ENCODE results near the gene GRIN2C.
A peak's percentile ranks its signal among the peaks of the same experiment; 100 is the strongest.

Gene GRIN2C

DNA sequence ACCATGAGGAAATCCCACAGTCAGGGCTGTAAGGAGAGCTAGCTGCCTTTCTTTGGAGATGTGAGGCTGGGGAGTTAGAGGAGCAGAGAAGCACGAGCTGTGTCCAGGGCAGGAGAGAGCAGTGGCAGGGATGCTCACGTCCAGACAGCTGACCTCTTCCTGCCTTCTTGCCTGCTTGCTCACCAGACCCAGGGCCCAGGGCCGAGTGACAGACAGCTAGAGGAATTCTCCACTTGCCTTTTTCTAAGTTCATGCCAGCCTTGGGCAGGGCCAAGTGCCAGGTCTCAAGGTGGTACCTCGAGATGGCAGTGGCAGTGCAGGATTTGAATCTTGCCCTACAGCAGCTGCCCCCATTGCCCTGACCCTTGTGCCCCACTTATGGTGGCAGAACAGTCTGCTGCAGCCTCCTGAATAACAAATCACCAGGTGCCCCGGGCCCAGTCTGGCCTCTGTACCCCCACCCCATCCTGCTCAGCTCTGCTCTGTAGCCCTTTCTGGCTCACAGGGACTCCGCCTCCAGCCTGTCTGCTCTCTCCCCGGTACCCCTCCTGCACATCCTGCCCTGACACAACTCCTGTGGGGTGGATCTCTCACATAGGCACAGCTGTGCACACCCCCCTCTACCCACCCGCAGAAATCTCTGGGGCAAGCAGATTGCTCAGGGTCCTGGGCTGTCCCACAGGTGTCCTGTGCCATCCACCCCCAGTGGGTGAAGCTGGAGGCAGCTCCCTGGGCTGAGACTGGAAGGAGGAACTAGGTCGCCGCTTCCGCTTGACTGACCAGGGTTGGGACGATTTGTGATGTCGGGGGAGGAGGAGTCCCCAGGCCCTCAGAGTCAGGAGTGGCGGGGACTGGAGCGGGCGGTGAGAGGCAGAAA, 25.9 kb downstream of the GRIN2C start:
- Histone ChIP-seq H3K27ac (ENCODE audit: low read length) (no peak overlapping the region), H3K9ac (ENCODE audit: low read depth, low read length) (no peak overlapping the region), H3K4me3 (ENCODE audit: low read depth in 1 of 2, low read length in 2 of 2) (no peak overlapping the region), H3K27me3 (ENCODE audit: insufficient read depth, low read length, poor library complexity) (no peaks in the 10 kb centered on the region), H3K36me3 (ENCODE audit: insufficient read depth, low read length) (peaks cover 16% of the 10 kb centered on the region), H4K20me1 (ENCODE audit: insufficient read depth, low read length) (peaks cover 10% of the 10 kb centered on the region), H2AFZ (ENCODE audit: low read depth, low read length) (no peak overlapping the region), H3K9me3 (ENCODE audit: insufficient read depth, low read length, severe bottlenecking) (no peaks in the 10 kb centered on the region), H3K4me2 (ENCODE audit: insufficient read depth, low read length) (no peak overlapping the region), H3K4me1 (ENCODE audit: insufficient read depth, low read length) (no peaks in the 10 kb centered on the region), H3K79me2 (ENCODE audit: insufficient read depth, low read length) (no peaks in the 10 kb centered on the region)
- DNase-seq (peak; percentile 23), ATAC-seq (ENCODE audit: insufficient read depth, low read depth) (peak; percentile 70)
- no peak for TF ChIP-seq CTCF (IDR thresholded peaks at IDR 0.05; ENCODE audit: borderline replicate concordance, extremely low read depth, low read length, poor library complexity, severe bottlenecking)
- TF ChIP-seq EZH2 (IDR thresholded peaks at IDR 0.05; ENCODE audit: borderline replicate concordance, low read depth, low read length, severe bottlenecking): no peak

- no peak overlapping the region for H2AFZ ChIP-seq (ENCODE audit: low read depth, low read length)
- H3K36me3 ChIP-seq (ENCODE audit: insufficient read depth, low read length): peaks cover 16% of the 10 kb centered on the region
- DNase-seq (no peak), ATAC-seq (ENCODE audit: insufficient read depth, low read depth) (no peak)
- H3K9ac ChIP-seq (ENCODE audit: low read depth, low read length): no peak overlapping the region
- no peaks in the 10 kb centered on the region for H3K9me3 ChIP-seq (ENCODE audit: insufficient read depth, low read length, severe bottlenecking)
- H3K79me2 ChIP-seq (ENCODE audit: insufficient read depth, low read length): no peaks in the 10 kb centered on the region
- H3K27ac ChIP-seq (ENCODE audit: low read length): no peak overlapping the region
- H3K27me3 ChIP-seq (ENCODE audit: insufficient read depth, low read length, poor library complexity): no peaks in the 10 kb centered on the region
- peaks cover 10% of the 10 kb centered on the region for H4K20me1 ChIP-seq (ENCODE audit: insufficient read depth, low read length)
- TF ChIP-seq EZH2 (IDR thresholded peaks at IDR 0.05; ENCODE audit: borderline replicate concordance, low read depth, low read length, severe bottlenecking) (no peak), CTCF (IDR thresholded peaks at IDR 0.05; ENCODE audit: borderline replicate concordance, extremely low read depth, low read length, poor library complexity, severe bottlenecking) (no peak)
- H3K4me1 ChIP-seq (ENCODE audit: insufficient read depth, low read length): no peaks in the 10 kb centered on the region
- no peak overlapping the region for H3K4me3 ChIP-seq (ENCODE audit: low read depth in 1 of 2, low read length in 2 of 2)
- H3K4me2 ChIP-seq (ENCODE audit: insufficient read depth, low read length): no peak overlapping the region
These were observed 27.3 kb downstream of the GRIN2C start for GRCh38 chr17:74832421-74832820.

GRCh38 chr17:74831444-74832146, 28.1 kb downstream of the GRIN2C start:
- Histone ChIP-seq H3K4me2 (ENCODE audit: insufficient read depth, low read length) (no peak overlapping the region), H3K79me2 (ENCODE audit: insufficient read depth, low read length) (no peaks in the 10 kb centered on the region), H3K9me3 (ENCODE audit: insufficient read depth, low read length, severe bottlenecking) (no peaks in the 10 kb centered on the region), H3K27ac (ENCODE audit: low read length) (no peak overlapping the region), H3K4me3 (ENCODE audit: low read depth in 1 of 2, low read length in 2 of 2) (no peak overlapping the region), H3K27me3 (ENCODE audit: insufficient read depth, low read length, poor library complexity) (no peaks in the 10 kb centered on the region), H3K4me1 (ENCODE audit: insufficient read depth, low read length) (no peaks in the 10 kb centered on the region), H2AFZ (ENCODE audit: low read depth, low read length) (no peak overlapping the region), H3K9ac (ENCODE audit: low read depth, low read length) (no peak overlapping the region), H3K36me3 (ENCODE audit: insufficient read depth, low read length) (peaks cover 8% of the 10 kb centered on the region), H4K20me1 (ENCODE audit: insufficient read depth, low read length) (peaks cover 10% of the 10 kb centered on the region)
- DNase-seq (no peak), ATAC-seq (ENCODE audit: insufficient read depth, low read depth) (no peak)
- TF ChIP-seq EZH2 (IDR thresholded peaks at IDR 0.05; ENCODE audit: borderline replicate concordance, low read depth, low read length, severe bottlenecking) (no peak), CTCF (IDR thresholded peaks at IDR 0.05; ENCODE audit: borderline replicate concordance, extremely low read depth, low read length, poor library complexity, severe bottlenecking) (no peak)

All from DND-41 (cell line).